A673 (cell line): ENCODE results near the gene GALNT7. TPM values are rescaled to one million over a fixed set of nuclear protein-coding genes. Genes with fewer than 3 reads are reported as not detected.

Experiments used
- BruUV-seq: library from RNA; stranded (reverse); fragments of 400-500 nt; replicated peaks from 2 replicates; lab custom pipeline; 2021; lab: Mats Ljungman, UMichigan
- CTCF ChIA-PET: fragments of 300-600 bp; sonication (Branson Sonifier 250); formaldehyde crosslinking; loops from one replicate; lab custom pipeline; 2022; ENCODE audit warnings: antibody characterized with exemption; lab: Charles Lee
- POLR2A ChIA-PET: fragments of 300-600 bp; sonication (Branson Sonifier 250); formaldehyde crosslinking; loops from one replicate; lab custom pipeline; 2022; ENCODE audit warnings: antibody characterized with exemption; ENCODE audit not compliant: low non-redundant PET; lab: Charles Lee
- DNase-seq: peaks from one replicate; pipeline ENCODE4 v3.0.0-alpha.2; 2015; ENCODE audit warnings: low spot score
- H3K27ac ChIP-seq: fragments of 200-600 bp; sonication (generic); 2 replicates; pipeline ENCODE4 v1.5.1; 2016; ENCODE audit warnings: mixed run types, low read depth, mild to moderate bottlenecking, mixed read lengths, antibody characterized with exemption, low read length; ENCODE audit not compliant: poor library complexity, severe bottlenecking
- H3K27me3 ChIP-seq: fragments of 200-600 bp; sonication (generic); replicated peaks from 2 replicates; pipeline ENCODE4 v1.6.1; 2017; ENCODE audit warnings: mixed run types, low read depth, mild to moderate bottlenecking, mixed read lengths, antibody characterized with exemption, low read length; ENCODE audit not compliant: insufficient read depth, poor library complexity
- H3K36me3 ChIP-seq: fragments of 200-600 bp; sonication (generic); 2 replicates; pipeline ENCODE4 v1.6.1; 2016; ENCODE audit warnings: mixed run types, mild to moderate bottlenecking, mixed read lengths, antibody characterized with exemption, low read length; ENCODE audit not compliant: insufficient read depth, poor library complexity, severe bottlenecking
- H3K4me1 ChIP-seq: fragments of 200-600 bp; sonication (generic); 2 replicates; pipeline ENCODE4 v1.6.1; 2017; ENCODE audit warnings: mixed run types, mild to moderate bottlenecking, mixed read lengths, antibody characterized with exemption, low read length; ENCODE audit not compliant: insufficient read depth, poor library complexity, severe bottlenecking
- H3K4me3 ChIP-seq: fragments of 200-600 bp; sonication (generic); 2 replicates; pipeline ENCODE4 v1.5.1; 2016; ENCODE audit warnings: low read depth, mixed run types, mild to moderate bottlenecking, mixed read lengths, low read length; ENCODE audit not compliant: poor library complexity, severe bottlenecking
- H3K9me3 ChIP-seq: fragments of 200-600 bp; sonication (generic); 2 replicates; pipeline ENCODE4 v1.6.1; 2016; ENCODE audit warnings: mixed run types, low read depth, mild to moderate bottlenecking, mixed read lengths, antibody characterized with exemption, low read length; ENCODE audit not compliant: poor library complexity, severe bottlenecking
- EZH2 ChIP-seq: fragments of 200-600 bp; sonication (generic); IDR thresholded peaks from 2 replicates; pipeline ENCODE4 v1.6.1; 2017; ENCODE audit warnings: borderline replicate concordance, low read depth, mild to moderate bottlenecking, mixed read lengths, antibody characterized with exemption, low read length; ENCODE audit not compliant: poor library complexity, severe bottlenecking
- intact Hi-C: fragments of 100-400 bp; cut with micrococcal nuclease; formaldehyde crosslinking; loops from one replicate; pipeline ENCODE4 v1.10.0; 2022; ENCODE audit not compliant: unreplicated experiment
- total RNA-seq: library from RNA; stranded (reverse); gene quantifications from 2 replicates; pipeline ENCODE4 v1.2.3, GENCODE V29; 2021
- TF ChIP-seq, protein P1 (sequence below): fragments of 300-800, 200-600 bp; sonication (generic); conservative IDR thresholded peaks from 2 replicates; pipeline ENCODE4 v1.5.1; 2017; ENCODE audit warnings: low read depth, mild to moderate bottlenecking, antibody characterized with exemption, low read length, moderate library complexity, mixed read lengths

Gene GALNT7
- total RNA-seq, 1 experiment from 2014 or later = 89.7 TPM

DNA sequence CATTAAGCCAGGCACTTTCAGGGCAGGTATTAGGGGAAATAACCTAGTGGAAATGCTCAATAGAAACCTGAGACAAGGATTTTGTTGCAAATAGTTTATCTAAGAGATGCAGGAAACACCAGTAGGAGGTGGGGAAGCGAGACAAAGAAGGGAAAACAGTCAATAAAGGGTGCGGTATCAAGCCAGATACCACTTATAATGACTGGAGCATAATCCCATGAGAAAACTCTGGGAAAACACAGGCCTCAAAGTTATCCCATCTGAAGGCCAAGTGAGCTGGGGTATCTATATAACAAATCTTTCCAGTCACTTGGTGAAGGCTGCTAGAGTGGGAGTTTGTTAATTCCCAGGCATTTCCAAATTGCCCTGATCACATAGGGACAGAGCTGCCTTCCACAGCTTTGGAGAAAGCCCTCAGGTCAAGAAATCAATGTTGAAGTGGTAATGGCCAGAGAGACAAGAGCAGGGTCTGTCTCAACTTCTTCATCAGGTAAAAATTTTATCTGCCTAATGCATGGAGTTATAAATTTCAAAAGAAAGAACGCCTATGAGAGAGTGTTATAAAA lies 175.3 kb downstream of the GALNT7 start:
- intact Hi-C loops = no loop called here
- no peak for TF ChIP-seq EZH2
- TF ChIP-seq, protein P1, sequence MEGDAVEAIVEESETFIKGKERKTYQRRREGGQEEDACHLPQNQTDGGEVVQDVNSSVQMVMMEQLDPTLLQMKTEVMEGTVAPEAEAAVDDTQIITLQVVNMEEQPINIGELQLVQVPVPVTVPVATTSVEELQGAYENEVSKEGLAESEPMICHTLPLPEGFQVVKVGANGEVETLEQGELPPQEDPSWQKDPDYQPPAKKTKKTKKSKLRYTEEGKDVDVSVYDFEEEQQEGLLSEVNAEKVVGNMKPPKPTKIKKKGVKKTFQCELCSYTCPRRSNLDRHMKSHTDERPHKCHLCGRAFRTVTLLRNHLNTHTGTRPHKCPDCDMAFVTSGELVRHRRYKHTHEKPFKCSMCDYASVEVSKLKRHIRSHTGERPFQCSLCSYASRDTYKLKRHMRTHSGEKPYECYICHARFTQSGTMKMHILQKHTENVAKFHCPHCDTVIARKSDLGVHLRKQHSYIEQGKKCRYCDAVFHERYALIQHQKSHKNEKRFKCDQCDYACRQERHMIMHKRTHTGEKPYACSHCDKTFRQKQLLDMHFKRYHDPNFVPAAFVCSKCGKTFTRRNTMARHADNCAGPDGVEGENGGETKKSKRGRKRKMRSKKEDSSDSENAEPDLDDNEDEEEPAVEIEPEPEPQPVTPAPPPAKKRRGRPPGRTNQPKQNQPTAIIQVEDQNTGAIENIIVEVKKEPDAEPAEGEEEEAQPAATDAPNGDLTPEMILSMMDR = no peak
- no peak for DNase-seq
- CTCF ChIA-PET = no interaction called here
- Histone ChIP-seq H3K4me1 (peaks cover 32% of the 10 kb centered on the region), H3K4me3 (no peak overlapping the region), H3K9me3 (no peaks in the 10 kb centered on the region), H3K27ac (no peak overlapping the region), H3K27me3 (no peaks in the 10 kb centered on the region), H3K36me3 (no peaks in the 10 kb centered on the region)
- no TSS peak for BruUV-seq
- POLR2A ChIA-PET = no interaction called here

DNA sequence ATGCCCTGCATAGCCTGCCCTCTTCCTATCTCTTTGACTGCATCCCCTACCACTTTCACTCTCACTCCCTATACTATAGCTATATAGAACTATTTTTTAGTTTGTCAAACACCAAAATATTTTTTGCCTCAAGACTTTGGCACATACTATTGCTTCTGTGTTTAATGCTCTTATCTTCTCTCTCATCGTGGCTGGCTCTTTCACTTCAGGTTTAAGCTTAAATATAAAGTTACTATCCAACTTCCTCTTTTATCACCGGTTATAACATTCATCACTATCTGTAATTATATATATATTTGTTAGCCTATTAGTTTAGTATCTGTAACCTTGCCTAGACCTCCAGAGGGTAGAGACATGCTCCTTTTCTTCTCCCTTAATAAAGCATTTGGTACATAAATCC lies 177.0 kb downstream of the GALNT7 start:
- TF ChIP-seq, protein P1 = no peak
- TF ChIP-seq EZH2 = no peak
- POLR2A ChIA-PET = no interaction called here
- intact Hi-C loops = no loop called here
- Histone ChIP-seq H3K4me1 (peaks cover 27% of the 10 kb centered on the region), H3K27ac (no peak overlapping the region), H3K36me3 (no peaks in the 10 kb centered on the region), H3K4me3 (no peak overlapping the region), H3K27me3 (no peaks in the 10 kb centered on the region), H3K9me3 (no peaks in the 10 kb centered on the region)
- CTCF ChIA-PET = no interaction called here
- no TSS peak for BruUV-seq
- no peak for DNase-seq

- no TSS peak for BruUV-seq
- DNase-seq = no peak
- intact Hi-C loops = no loop called here
- POLR2A ChIA-PET = no interaction called here
- peaks cover 23% of the 10 kb centered on the region for H3K4me1 ChIP-seq
- H3K27me3 ChIP-seq = no peaks in the 10 kb centered on the region
- H3K36me3 ChIP-seq = no peaks in the 10 kb centered on the region
- H3K9me3 ChIP-seq = no peaks in the 10 kb centered on the region
- H3K27ac ChIP-seq = no peak overlapping the region
- no peak overlapping the region for H3K4me3 ChIP-seq
- no peak for TF ChIP-seq EZH2
- TF ChIP-seq, protein P1 = no peak
- CTCF ChIA-PET = no interaction called here
Observed at GRCh38 chr4:173346074-173346473, 177.5 kb downstream of the GALNT7 start.
